GM12878 (cell line): Measurements from ENCODE around the gene TIE1. TPM values are rescaled to one million over a fixed set of nuclear protein-coding genes. Genes with fewer than 3 reads are reported as not detected.

ENCODE experiments used
- ATAC-seq: fragments of 200-7000 bp; cut with Tn5 transposase; 3 replicates; pipeline ENCODE4 v1.9.1; 2020; ENCODE audit warnings: mild to moderate bottlenecking, moderate library complexity
- BruUV-seq: library from RNA; stranded (reverse); fragments of 400-500 nt; replicated peaks from 2 replicates; lab custom pipeline; 2021; lab: Mats Ljungman, UMichigan
- CTCF ChIA-PET: fragments of 300-600 bp; sonication (Branson Sonifier 250); formaldehyde crosslinking; extraction: SDS; loops from one replicate; lab custom pipeline; 2021; ENCODE audit warnings: inconsistent platforms; lab: Yijun Ruan, JAX
- POLR2A ChIA-PET: fragments of 350-600 bp; formaldehyde crosslinking; extraction: SDS; loops from one replicate; lab custom pipeline; 2021; ENCODE audit warnings: inconsistent platforms; lab: Charles Lee
- RAD21 ChIA-PET: fragments of 300-600 bp; sonication (Branson Sonifier 250); formaldehyde crosslinking; loops from one replicate; lab custom pipeline; 2023; ENCODE audit warnings: antibody characterized with exemption; ENCODE audit not compliant: unreplicated experiment; lab: Charles Lee
- SMC1A ChIA-PET: fragments of 300-600 bp; sonication (Branson Sonifier 250); formaldehyde crosslinking; loops from one replicate; lab custom pipeline; 2023; ENCODE audit not compliant: unreplicated experiment, uncharacterized antibody; lab: Charles Lee
- DNase-seq: peaks from one replicate; pipeline ENCODE4 v3.0.0-alpha.2; 2011; ENCODE audit warnings: low read depth, low spot score
- FAIRE-seq: peaks from 3 replicates; lab custom pipeline; 2011; peaks lifted over from hg19 to GRCh38; lab: Jason Lieb, UNC
- H2AFZ ChIP-seq: 2 replicates; pipeline ENCODE4 v1.6.0; 2011; ENCODE audit warnings: low read depth, low read length, control low read depth; ENCODE audit not compliant: control insufficient read depth
- H3K27ac ChIP-seq: 2 replicates; pipeline ENCODE4 v1.5.1; 2011; ENCODE audit warnings: control low read depth; ENCODE audit not compliant: control insufficient read depth, insufficient read depth
- H3K27me3 ChIP-seq, 2 experiments: replicated peaks in 1 of 2; 2 replicates each; pipeline versions ENCODE4 v1.6.0 to v1.6.1; 2011; ENCODE audit warnings: low read length in 1 of 2; ENCODE audit not compliant: control insufficient read depth in 2 of 2, insufficient read depth in 2 of 2
- H3K36me3 ChIP-seq, 2 experiments: 2 replicates each; pipeline ENCODE4 v1.5.1; 2011; ENCODE audit warnings: low read length in 1 of 2; ENCODE audit not compliant: control insufficient read depth in 2 of 2, insufficient read depth in 2 of 2
- H3K4me1 ChIP-seq: 2 replicates; pipeline ENCODE4 v1.6.1; 2011; ENCODE audit warnings: mild to moderate bottlenecking, low read length, moderate library complexity, mixed read lengths; ENCODE audit not compliant: control insufficient read depth, insufficient read depth
- H3K4me2 ChIP-seq: 2 replicates; pipeline ENCODE4 v1.6.0; 2011; ENCODE audit warnings: control low read depth; ENCODE audit not compliant: control insufficient read depth, insufficient read depth
- H3K4me3 ChIP-seq: fragments of 200-600 bp; sonication (generic); 2 replicates; pipeline ENCODE4 v1.5.1; 2016
- H3K79me2 ChIP-seq: 2 replicates; pipeline ENCODE4 v1.6.0; 2011; ENCODE audit warnings: low read length; ENCODE audit not compliant: control insufficient read depth, insufficient read depth
- H3K9ac ChIP-seq: 2 replicates; pipeline ENCODE4 v1.8.0; 2011; ENCODE audit warnings: low read length, control low read depth, mixed read lengths; ENCODE audit not compliant: control insufficient read depth, insufficient read depth
- H3K9me3 ChIP-seq: replicated peaks from 3 replicates; pipeline ENCODE4 v1.5.1; 2011; ENCODE audit warnings: mild to moderate bottlenecking, low read length; ENCODE audit not compliant: control insufficient read depth, insufficient read depth
- H4K20me1 ChIP-seq: 2 replicates; pipeline ENCODE4 v1.6.0; 2011; ENCODE audit not compliant: control insufficient read depth, insufficient read depth
- BHLHE40 ChIP-seq, 2 experiments: fragments of 450-650 bp in 1 of 2; IDR thresholded peaks; 2 replicates each; pipeline ENCODE4 v1.6.1; 2011 to 2017; ENCODE audit warnings: low read depth in 2 of 2, borderline replicate concordance in 1 of 2, improper control_type of control experiment in 1 of 2, low read length in 1 of 2, mild to moderate bottlenecking in 1 of 2
- CEBPB ChIP-seq, 2 experiments: fragments of 150-350 bp in 1 of 2; IDR thresholded peaks; 2 replicates each; pipeline ENCODE4 v1.6.1; 2012 to 2014; ENCODE audit warnings: low read depth in 2 of 2, low read length in 2 of 2, borderline replicate concordance in 1 of 2, inconsistent platforms in 1 of 2
- DPF2 ChIP-seq: fragments of 450-650 bp; IDR thresholded peaks from 2 replicates; pipeline ENCODE4 v1.6.1; 2017; ENCODE audit warnings: mild to moderate bottlenecking
- EGR1 ChIP-seq, 2 experiments: IDR thresholded peaks; 1 replicate in 1 of 2; 2 replicates in 1 of 2; pipeline ENCODE4 v1.6.1; 2011 to 2012; ENCODE audit warnings: low read depth in 2 of 2, low read length in 2 of 2, borderline replicate concordance in 1 of 2, mild to moderate bottlenecking in 1 of 2, moderate library complexity in 1 of 2
- FOXM1 ChIP-seq: IDR thresholded peaks from 2 replicates; pipeline ENCODE4 v1.6.1; 2012; ENCODE audit warnings: low read depth, mild to moderate bottlenecking, inconsistent platforms, low read length, moderate library complexity
- GATAD2B ChIP-seq: fragments of 450-650 bp; conservative IDR thresholded peaks from 2 replicates; pipeline ENCODE4 v1.6.1; 2017; ENCODE audit warnings: low read depth, mild to moderate bottlenecking, moderate library complexity
- HDGF ChIP-seq: fragments of 450-650 bp; IDR thresholded peaks from 2 replicates; pipeline ENCODE4 v1.6.1; 2016; ENCODE audit warnings: antibody characterized with exemption
- IKZF1 ChIP-seq: fragments of 450-650 bp; conservative IDR thresholded peaks from 2 replicates; pipeline ENCODE4 v1.6.1; 2017; ENCODE audit warnings: antibody characterized with exemption, mild to moderate bottlenecking
- KDM1A ChIP-seq: fragments of 200-600 bp; sonication (generic); IDR thresholded peaks from 2 replicates; pipeline ENCODE4 v1.6.1; 2016; ENCODE audit warnings: borderline replicate concordance
- LARP7 ChIP-seq: fragments of 450-650 bp; IDR thresholded peaks from 2 replicates; pipeline ENCODE4 v1.6.1; 2017; ENCODE audit warnings: mild to moderate bottlenecking
- MXI1 ChIP-seq: fragments of 150-350 bp; IDR thresholded peaks from 2 replicates; pipeline ENCODE4 v1.6.1; 2011; ENCODE audit warnings: low read depth, mild to moderate bottlenecking, inconsistent platforms, low read length, improper control_type of control experiment
- MYC ChIP-seq: IDR thresholded peaks from 2 replicates; pipeline ENCODE4 v1.6.1; 2011; ENCODE audit warnings: mild to moderate bottlenecking, low read length, moderate library complexity, inconsistent platforms; ENCODE audit not compliant: insufficient read depth, insufficient replicate concordance, insufficient read length, severe bottlenecking
- POLR2A ChIP-seq: IDR thresholded peaks from 2 replicates; pipeline ENCODE4 v1.6.1; 2011; ENCODE audit warnings: low read depth, mild to moderate bottlenecking, low read length
- RB1 ChIP-seq: fragments of 450-650 bp; formaldehyde crosslinking; IDR thresholded peaks from 2 replicates; pipeline ENCODE4 v1.6.1; 2017; ENCODE audit warnings: mild to moderate bottlenecking, borderline replicate concordance
- SIN3A ChIP-seq: IDR thresholded peaks from 2 replicates; pipeline ENCODE4 v1.6.1; 2012; ENCODE audit warnings: low read depth, low read length, improper control_type of control experiment
- YY1 ChIP-seq: IDR thresholded peaks from 2 replicates; pipeline ENCODE4 v1.6.1; 2011; ENCODE audit warnings: low read depth, mild to moderate bottlenecking, low read length
- WGBS: methylation state at CpG from one replicate; pipeline ENCODE4 v1.1.6; 2016; ENCODE audit warnings: low lambda C conversion rate; ENCODE audit not compliant: insufficient replicate concordance, insufficient coverage; ENCODE audit errors: missing lambda C conversion rate; 5-methylcytosine and 5-hydroxymethylcytosine counted together
- in situ Hi-C: fragments of 300-500 bp; cut with MboI; formaldehyde crosslinking; loops from 9 replicates; pipeline ENCODE4 v1.14.3; 2018; ENCODE audit warnings: mixed read lengths
- intact Hi-C: fragments of 100-400 bp; cut with micrococcal nuclease; formaldehyde crosslinking; loops from one replicate; pipeline ENCODE4 v1.14.2; 2022; ENCODE audit not compliant: unreplicated experiment
- polyA plus RNA-seq, 11 experiments: library from polyadenylated mRNA; depleted of rRNA in 4 of 11; unstranded in 6 of 11; stranded (reverse) in 5 of 11; fragments of >200 nt; fragmentation: Nextera tagmentation in 4 of 11; fragmentation: Illumina TruSeq in 1 of 11; extraction: Ambion mirVana in 4 of 11; extraction: Trizol in 1 of 11; gene quantifications; 1 replicate in 1 of 11; 2 replicates in 10 of 11; pipeline versions ENCODE4 v1.2.1 to v1.2.3, GENCODE V29; 2011 to 2016; ENCODE audit warnings: inconsistent platforms in 2 of 11, missing spikeins in 2 of 11, low read depth in 1 of 11
- total RNA-seq, 4 experiments: library from RNA; depleted of rRNA in 3 of 4; stranded (reverse); fragments of >200 nt in 3 of 4; fragmentation: Illumina TruSeq in 1 of 4; extraction: Trizol in 1 of 4; gene quantifications; 2 replicates each; pipeline versions ENCODE4 v1.2.1 to v1.2.3, GENCODE V29; 2013 to 2021
- TF ChIP-seq, protein P1 (sequence below): fragments of 450-650 bp; conservative IDR thresholded peaks from 2 replicates; pipeline ENCODE4 v1.6.1; 2017; ENCODE audit warnings: mild to moderate bottlenecking, moderate library complexity

Gene TIE1
- total and polyA plus RNA-seq, 10 of the 15 experiments (the other 5 are each of a cell fraction or from before 2014, with no cell fraction given): 0.26 to 3.9 (median 1.3) TPM

DNA sequence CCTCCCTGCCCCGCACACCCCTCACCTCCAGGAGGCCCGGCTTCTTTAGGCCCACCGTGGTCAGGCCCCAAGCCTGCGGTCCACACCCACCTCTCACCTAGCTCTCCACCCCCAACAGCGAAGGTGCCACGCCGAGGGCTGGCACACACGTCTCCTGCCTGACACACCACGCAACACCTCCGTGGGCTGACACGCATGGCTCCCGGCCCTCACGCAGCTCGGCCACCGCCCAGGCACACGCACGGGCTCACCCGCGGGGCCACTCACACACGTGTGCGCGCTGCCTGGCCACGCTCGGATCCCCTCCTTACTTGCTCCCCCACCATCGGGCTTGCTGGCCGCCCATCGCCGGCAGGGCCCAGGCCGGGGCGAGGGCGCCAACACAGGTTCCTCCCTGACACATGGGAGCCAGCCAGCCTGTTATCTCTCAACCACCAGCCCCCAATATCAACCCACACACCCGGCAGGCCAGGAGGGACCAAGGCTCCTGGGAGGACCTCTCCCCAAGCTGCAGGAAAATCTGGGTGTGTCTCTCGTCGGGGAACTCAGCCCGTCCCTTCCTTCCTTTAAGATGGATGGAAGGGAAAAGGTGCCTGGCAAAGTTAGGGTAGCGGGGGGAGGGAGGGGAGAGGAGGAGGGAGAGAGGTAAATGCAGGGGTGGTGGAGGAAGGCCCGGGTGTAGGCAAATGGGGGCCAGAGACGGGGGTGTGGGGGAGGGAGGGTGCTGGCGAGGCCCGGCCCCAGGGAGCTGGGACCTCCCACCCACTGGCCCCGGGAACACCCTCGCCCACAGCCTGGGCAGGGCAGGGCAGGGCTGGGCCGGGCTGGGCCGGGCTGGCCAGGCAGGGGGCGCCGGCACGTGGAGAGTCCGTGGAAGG, 66.5 kb downstream of the TIE1 start:
- ChIA-PET CTCF (interaction anchor here (1.0 to 2.6 kb wide), 8 partner anchors 9 to 140 kb away, joined by 3 to 16 read pairs (median 4); partner anchors contain the start of genes CDC20, HYI, MED8 and SZT2), SMC1A (interaction anchor here (0.8 to 5.0 kb wide), 9 partner anchors 9 to 157 kb away, joined by 3 to 24 read pairs (median 6); partner anchors contain the start of genes CDC20 and SZT2), POLR2A (interaction anchor here (0.5 to 2.5 kb wide), 10 partner anchors 9 to 948 kb away, joined by 3 to 25 read pairs (median 5); partner anchors contain the start of genes CDC20, HYI, MED8 and SZT2), RAD21 (interaction anchor here (1.0 to 3.0 kb wide), 9 partner anchors 9 to 529 kb away, joined by 3 to 15 read pairs (median 4); partner anchors contain the start of genes CDC20, MED8 and SZT2)
- Histone ChIP-seq H2AFZ (peak overlapping the region; percentile 78), H4K20me1 (no peaks in the 10 kb centered on the region), H3K9me3 (no peaks in the 10 kb centered on the region), H3K27me3 (no peaks in the 10 kb centered on the region), H3K4me3 (peak overlapping the region; percentile 100), H3K4me2 (peak overlapping the region; percentile 94), H3K36me3 (peaks cover 10 to 14% of the 10 kb centered on the region in 2 experiments), H3K27ac (peak overlapping the region; percentile 95), H3K4me1 (peaks cover 8% of the 10 kb centered on the region), H3K9ac (peak overlapping the region; percentile 96), H3K79me2 (peaks cover 38% of the 10 kb centered on the region)
- intact Hi-C loops: loop anchor here (5.0 kb wide), 1 partner anchor 70 kb away; no protein-coding TSS in a partner anchor
- 4% methylated on average over 40 of the region's 48 CpGs for WGBS
- ATAC-seq (peak; percentile 71), DNase-seq (no peak), FAIRE-seq (no peak)
- in situ Hi-C loops: no loop called here
- TSS peak; percentile 51 for BruUV-seq
- peak; percentile 69; the same call in 1 of the 2 replicates for TF ChIP-seq MXI1
- TF ChIP-seq FOXM1: no peak
- TF ChIP-seq YY1: 0 out of 2 replicates have a peak, but pooled peaks have one; percentile 6
- TF ChIP-seq POLR2A: peak; percentile 77
- TF ChIP-seq KDM1A: no peak
- peak; percentile 71 for TF ChIP-seq MYC
- TF ChIP-seq RB1: 0 out of 2 replicates have a peak, but pooled peaks have one; percentile 18
- TF ChIP-seq SIN3A: 0 out of 2 replicates have a peak, but pooled peaks have one; percentile 10
- no peak for TF ChIP-seq DPF2
- TF ChIP-seq BHLHE40 (IDR thresholded peaks at IDR 0.05; ENCODE audit: borderline replicate concordance in 1 of 2, low read depth in 2 of 2, low read length in 1 of 2): peak in 1 of 2 experiments; percentile 71; a peak in 1 of 4 replicates
- peak; percentile 23; the same call in 1 of the 2 replicates for TF ChIP-seq IKZF1
- TF ChIP-seq GATAD2B: peak; percentile 58; the same call in 1 of the 2 replicates
- peak in 1 of 2 experiments; percentile 70; a peak in 2 of 3 replicates for TF ChIP-seq EGR1 (IDR thresholded peaks at IDR 0.05; ENCODE audit: borderline replicate concordance in 1 of 2, low read depth in 2 of 2, low read length in 2 of 2)
- no peak for TF ChIP-seq CEBPB (IDR thresholded peaks at IDR 0.05; ENCODE audit: borderline replicate concordance in 1 of 2, low read depth in 2 of 2, low read length in 2 of 2)
- 0 out of 2 replicates have a peak, but pooled peaks have one; percentile 12 for TF ChIP-seq HDGF
- 0 out of 2 replicates have a peak, but pooled peaks have one; percentile 67 for TF ChIP-seq LARP7
- TF ChIP-seq, protein P1, sequence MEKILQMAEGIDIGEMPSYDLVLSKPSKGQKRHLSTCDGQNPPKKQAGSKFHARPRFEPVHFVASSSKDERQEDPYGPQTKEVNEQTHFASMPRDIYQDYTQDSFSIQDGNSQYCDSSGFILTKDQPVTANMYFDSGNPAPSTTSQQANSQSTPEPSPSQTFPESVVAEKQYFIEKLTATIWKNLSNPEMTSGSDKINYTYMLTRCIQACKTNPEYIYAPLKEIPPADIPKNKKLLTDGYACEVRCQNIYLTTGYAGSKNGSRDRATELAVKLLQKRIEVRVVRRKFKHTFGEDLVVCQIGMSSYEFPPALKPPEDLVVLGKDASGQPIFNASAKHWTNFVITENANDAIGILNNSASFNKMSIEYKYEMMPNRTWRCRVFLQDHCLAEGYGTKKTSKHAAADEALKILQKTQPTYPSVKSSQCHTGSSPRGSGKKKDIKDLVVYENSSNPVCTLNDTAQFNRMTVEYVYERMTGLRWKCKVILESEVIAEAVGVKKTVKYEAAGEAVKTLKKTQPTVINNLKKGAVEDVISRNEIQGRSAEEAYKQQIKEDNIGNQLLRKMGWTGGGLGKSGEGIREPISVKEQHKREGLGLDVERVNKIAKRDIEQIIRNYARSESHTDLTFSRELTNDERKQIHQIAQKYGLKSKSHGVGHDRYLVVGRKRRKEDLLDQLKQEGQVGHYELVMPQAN: peak; percentile 69; the same call in 1 of the 2 replicates
